HTR-8/SVneo (cell line): ENCODE measurements around the gene ZNF384.

ENCODE experiments used
- DNase-seq: peaks from one replicate; pipeline ENCODE4 v3.0.0; 2011; ENCODE audit warnings: low spot score, mixed read lengths; ENCODE audit not compliant: insufficient read length
- FAIRE-seq: peaks from 2 replicates; lab custom pipeline; 2011; peaks lifted over from hg19 to GRCh38; lab: Jason Lieb, UNC

ZNF384 gene

GRCh38 chr12:6699989-6700645, 10.9 kb upstream of the ZNF384 start:
- FAIRE-seq (peak; percentile 81), DNase-seq (peak; percentile 42)

GRCh38 chr12:6699259-6699988, 10.2 kb upstream of the ZNF384 start:
- FAIRE-seq, result no peak
- DNase-seq, result no peak

- DNase-seq (no peak), FAIRE-seq (peak; percentile 42)
Observed at GRCh38 chr12:6698352-6699046, 9.3 kb upstream of the ZNF384 start.

GRCh38 chr12:6697584-6698351, 8.6 kb upstream of the ZNF384 start:
- peak; percentile 64 for FAIRE-seq
- DNase-seq, result peak; percentile 88

GRCh38 chr12:6696690-6697583, 7.8 kb upstream of the ZNF384 start:
- DNase-seq (no peak), FAIRE-seq (no peak)

- no peak for FAIRE-seq
- no peak for DNase-seq
Observed at GRCh38 chr12:6695313-6696045, 6.3 kb upstream of the ZNF384 start.

- no peak for DNase-seq
- FAIRE-seq, result peak; percentile 82
Observed at GRCh38 chr12:6694701-6695100, 5.5 kb upstream of the ZNF384 start.

- DNase-seq (no peak), FAIRE-seq (no peak)
Observed at GRCh38 chr12:6693832-6694355, 4.7 kb upstream of the ZNF384 start.

- DNase-seq (no peak), FAIRE-seq (no peak)
Observed at GRCh38 chr12:6692888-6693287, 3.7 kb upstream of the ZNF384 start.

GRCh38 chr12:6691473-6691872, 2.3 kb upstream of the ZNF384 start:
- no peak for FAIRE-seq
- DNase-seq, result no peak

- DNase-seq (peak; percentile 98), FAIRE-seq (peak; percentile 97)
Observed at GRCh38 chr12:6688543-6688998, 604 bp downstream of the ZNF384 start.

- no peak for FAIRE-seq
Observed at GRCh38 chr12:6685814-6686213, 3.4 kb downstream of the ZNF384 start.

GRCh38 chr12:6684609-6685008, 4.6 kb downstream of the ZNF384 start:
- DNase-seq (peak; percentile 40), FAIRE-seq (no peak)

More at GRCh38 chr12:6685814-6686213, 3.4 kb downstream of the ZNF384 start:
- DNase-seq, result no peak

- FAIRE-seq (no peak), DNase-seq (no peak)
Observed at GRCh38 chr12:6676962-6677361, 12.2 kb downstream of the ZNF384 start.

- no peak for FAIRE-seq
- DNase-seq, result no peak
Observed at GRCh38 chr12:6672143-6672542, 17.0 kb downstream of the ZNF384 start.

GRCh38 chr12:6667559-6668210, 21.5 kb downstream of the ZNF384 start:
- DNase-seq (no peak), FAIRE-seq (no peak)

- FAIRE-seq (no peak), DNase-seq (no peak)
Observed at GRCh38 chr12:6666211-6666610, 23.0 kb downstream of the ZNF384 start.

- FAIRE-seq, result no peak
- no peak for DNase-seq
Observed at GRCh38 chr12:6664902-6665301, 24.3 kb downstream of the ZNF384 start.
